ENCODE measurements around the gene ADI1.

The ADI1 gene

DNA sequence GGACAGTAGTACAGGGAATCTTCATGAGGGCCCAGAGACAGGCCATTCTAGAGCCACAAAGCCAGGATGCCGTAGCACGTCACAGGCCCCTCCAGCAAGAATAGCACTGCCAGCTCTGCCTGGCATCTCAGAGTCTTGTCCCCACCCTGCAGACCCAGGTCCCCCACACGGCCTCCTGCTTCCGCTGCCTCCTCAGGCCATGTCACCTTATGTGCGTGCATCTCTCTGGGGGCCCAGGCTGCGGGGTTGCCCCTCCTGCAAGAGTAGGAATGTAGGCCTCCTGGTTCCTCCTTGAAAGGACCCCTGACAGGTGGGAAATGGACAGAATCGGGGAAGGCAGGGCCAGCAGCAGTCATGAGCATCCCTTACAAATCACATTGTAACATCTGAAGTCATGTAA, 49.8 kb downstream of the ADI1 start:
- no peak overlapping the region for H3K9ac ChIP-seq
- H3K36me3 ChIP-seq (ENCODE audit: insufficient read depth): no peaks in the 10 kb centered on the region
- TF ChIP-seq, protein P1, sequence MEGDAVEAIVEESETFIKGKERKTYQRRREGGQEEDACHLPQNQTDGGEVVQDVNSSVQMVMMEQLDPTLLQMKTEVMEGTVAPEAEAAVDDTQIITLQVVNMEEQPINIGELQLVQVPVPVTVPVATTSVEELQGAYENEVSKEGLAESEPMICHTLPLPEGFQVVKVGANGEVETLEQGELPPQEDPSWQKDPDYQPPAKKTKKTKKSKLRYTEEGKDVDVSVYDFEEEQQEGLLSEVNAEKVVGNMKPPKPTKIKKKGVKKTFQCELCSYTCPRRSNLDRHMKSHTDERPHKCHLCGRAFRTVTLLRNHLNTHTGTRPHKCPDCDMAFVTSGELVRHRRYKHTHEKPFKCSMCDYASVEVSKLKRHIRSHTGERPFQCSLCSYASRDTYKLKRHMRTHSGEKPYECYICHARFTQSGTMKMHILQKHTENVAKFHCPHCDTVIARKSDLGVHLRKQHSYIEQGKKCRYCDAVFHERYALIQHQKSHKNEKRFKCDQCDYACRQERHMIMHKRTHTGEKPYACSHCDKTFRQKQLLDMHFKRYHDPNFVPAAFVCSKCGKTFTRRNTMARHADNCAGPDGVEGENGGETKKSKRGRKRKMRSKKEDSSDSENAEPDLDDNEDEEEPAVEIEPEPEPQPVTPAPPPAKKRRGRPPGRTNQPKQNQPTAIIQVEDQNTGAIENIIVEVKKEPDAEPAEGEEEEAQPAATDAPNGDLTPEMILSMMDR (conservative IDR thresholded peaks at IDR 0.05; ENCODE audit: low read depth, low read length): no peak
- H4K20me1 ChIP-seq (ENCODE audit: insufficient read depth): no peaks in the 10 kb centered on the region
- H2AFZ ChIP-seq (ENCODE audit: low read depth): no peak overlapping the region
- no peaks in the 10 kb centered on the region for H3K27me3 ChIP-seq (ENCODE audit: insufficient read depth, low read depth)
- no peak overlapping the region for H3K4me3 ChIP-seq (IDR thresholded peaks at IDR 0.05; ENCODE audit: insufficient read depth, low read depth, low read length)
- no peak overlapping the region for H3K4me2 ChIP-seq
- H3K27ac ChIP-seq: no peak overlapping the region
- H3K79me2 ChIP-seq (ENCODE audit: insufficient read depth, low read depth): no peaks in the 10 kb centered on the region
- H3K4me1 ChIP-seq (ENCODE audit: low read depth, poor library complexity, severe bottlenecking): no peaks in the 10 kb centered on the region

DNA sequence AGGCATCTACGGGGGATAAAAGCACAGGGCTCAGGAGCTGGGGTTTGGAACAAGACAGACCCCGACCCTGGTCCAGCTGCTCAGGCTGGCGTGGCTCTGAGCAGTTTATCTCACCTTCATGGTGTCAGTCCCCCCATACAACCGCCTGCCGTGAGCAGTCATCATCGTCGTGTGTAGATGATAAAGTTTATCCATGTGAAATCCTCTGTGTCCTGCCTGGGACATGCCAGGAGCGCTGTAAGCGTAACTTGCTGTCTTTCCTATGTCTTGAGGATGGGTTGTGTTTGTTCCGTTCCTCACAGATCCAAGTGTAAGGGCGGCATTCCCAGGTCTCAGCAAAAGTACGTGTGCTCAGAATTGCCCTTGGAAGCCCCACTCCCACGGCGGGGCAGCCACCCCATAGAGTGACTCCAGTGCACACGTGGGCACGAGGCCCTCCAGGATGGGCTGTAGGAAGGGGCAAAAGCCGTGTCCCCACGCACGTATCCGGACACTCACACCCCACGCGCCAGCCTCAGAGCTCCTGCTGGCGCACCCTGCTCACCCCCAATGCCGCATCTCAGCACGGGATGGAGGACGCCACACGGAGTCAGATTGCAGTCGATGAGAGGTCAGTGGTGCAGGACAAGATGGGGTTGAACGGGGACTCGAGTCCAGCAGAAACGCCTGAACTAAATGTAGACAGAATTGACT, 50.9 kb downstream of the ADI1 start:
- Histone ChIP-seq H4K20me1 (ENCODE audit: insufficient read depth) (no peaks in the 10 kb centered on the region), H3K4me1 (ENCODE audit: low read depth, poor library complexity, severe bottlenecking) (no peaks in the 10 kb centered on the region), H3K27ac (no peak overlapping the region), H3K4me2 (no peak overlapping the region), H3K27me3 (ENCODE audit: insufficient read depth, low read depth) (no peaks in the 10 kb centered on the region), H3K36me3 (ENCODE audit: insufficient read depth) (no peaks in the 10 kb centered on the region), H3K4me3 (IDR thresholded peaks at IDR 0.05; ENCODE audit: insufficient read depth, low read depth, low read length) (no peak overlapping the region), H2AFZ (ENCODE audit: low read depth) (no peak overlapping the region), H3K79me2 (ENCODE audit: insufficient read depth, low read depth) (no peaks in the 10 kb centered on the region), H3K9ac (no peak overlapping the region)
- TF ChIP-seq, protein P1 (conservative IDR thresholded peaks at IDR 0.05; ENCODE audit: low read depth, low read length): no peak

DNA sequence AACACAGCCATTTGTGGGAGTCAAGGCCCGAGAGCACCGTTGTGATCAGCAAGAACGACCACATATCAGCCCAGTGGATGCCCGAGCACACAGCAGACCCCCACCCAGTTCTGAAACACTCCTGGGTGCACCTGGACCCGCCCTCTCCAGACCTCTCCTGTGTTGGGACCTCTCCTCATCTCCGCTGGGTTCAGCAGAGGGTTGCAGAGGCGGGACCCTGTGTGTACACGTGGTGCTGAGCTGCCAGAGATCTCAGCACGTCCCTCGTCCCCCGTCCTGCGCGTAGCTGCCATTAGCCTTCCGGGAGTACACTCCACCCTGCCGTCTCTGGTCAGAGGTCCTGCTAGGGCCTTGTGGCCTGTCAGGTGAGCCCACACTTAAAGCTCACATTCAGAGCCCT, 51.7 kb downstream of the ADI1 start:
- no peaks in the 10 kb centered on the region for H4K20me1 ChIP-seq (ENCODE audit: insufficient read depth)
- no peaks in the 10 kb centered on the region for H3K4me1 ChIP-seq (ENCODE audit: low read depth, poor library complexity, severe bottlenecking)
- H3K4me3 ChIP-seq (IDR thresholded peaks at IDR 0.05; ENCODE audit: insufficient read depth, low read depth, low read length): no peak overlapping the region
- H3K79me2 ChIP-seq (ENCODE audit: insufficient read depth, low read depth): no peaks in the 10 kb centered on the region
- no peak overlapping the region for H3K27ac ChIP-seq
- no peak overlapping the region for H3K9ac ChIP-seq
- TF ChIP-seq, protein P1 (conservative IDR thresholded peaks at IDR 0.05; ENCODE audit: low read depth, low read length): no peak
- H3K36me3 ChIP-seq (ENCODE audit: insufficient read depth): no peaks in the 10 kb centered on the region
- no peaks in the 10 kb centered on the region for H3K27me3 ChIP-seq (ENCODE audit: insufficient read depth, low read depth)
- H3K4me2 ChIP-seq: no peak overlapping the region
- no peak overlapping the region for H2AFZ ChIP-seq (ENCODE audit: low read depth)

DNA sequence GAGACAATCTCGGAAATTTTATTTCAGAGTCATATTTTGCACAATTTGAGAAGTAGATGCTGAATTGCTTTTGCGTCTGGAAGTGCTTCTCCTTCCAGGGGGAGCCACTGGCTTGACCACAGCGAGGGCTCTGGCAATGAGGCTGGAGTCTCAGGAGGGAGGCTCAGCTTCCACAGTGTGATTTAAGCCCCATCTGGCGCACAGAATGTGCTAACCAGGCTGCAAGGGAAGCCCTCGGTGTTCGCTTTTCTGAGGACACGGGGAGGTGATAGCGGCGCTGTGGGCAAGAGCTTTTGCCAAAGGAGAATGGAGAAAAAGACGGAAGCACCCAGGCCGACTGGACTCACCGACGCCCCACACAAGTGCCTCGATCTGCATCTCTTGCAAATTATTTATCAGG, 52.4 kb downstream of the ADI1 start:
- peaks cover 2% of the 10 kb centered on the region for H3K4me1 ChIP-seq (ENCODE audit: low read depth, poor library complexity, severe bottlenecking)
- H2AFZ ChIP-seq (ENCODE audit: low read depth): no peak overlapping the region
- H3K9ac ChIP-seq: no peak overlapping the region
- H3K36me3 ChIP-seq (ENCODE audit: insufficient read depth): no peaks in the 10 kb centered on the region
- no peak overlapping the region for H3K27ac ChIP-seq
- no peaks in the 10 kb centered on the region for H3K27me3 ChIP-seq (ENCODE audit: insufficient read depth, low read depth)
- no peaks in the 10 kb centered on the region for H4K20me1 ChIP-seq (ENCODE audit: insufficient read depth)
- H3K4me3 ChIP-seq (IDR thresholded peaks at IDR 0.05; ENCODE audit: insufficient read depth, low read depth, low read length): no peak overlapping the region
- TF ChIP-seq, protein P1 (conservative IDR thresholded peaks at IDR 0.05; ENCODE audit: low read depth, low read length): no peak
- H3K79me2 ChIP-seq (ENCODE audit: insufficient read depth, low read depth): no peaks in the 10 kb centered on the region
- H3K4me2 ChIP-seq: no peak overlapping the region

Measured in KMS-11 (cell line).